RWPE2 (cell line): ENCODE measurements around the gene USP3.

Source experiments
- ATAC-seq: fragments of 200-7000 bp; cut with Tn5 transposase; 3 replicates; pipeline ENCODE4 v1.9.1; 2021; ENCODE audit warnings: low read depth
- DNase-seq: peaks from one replicate; pipeline ENCODE4 v3.0.0-alpha.2; 2020; ENCODE audit warnings: low spot score
- H3K27ac ChIP-seq: fragments of 450-650 bp; 2 replicates; pipeline ENCODE4 v1.5.1; 2017; ENCODE audit warnings: mild to moderate bottlenecking; ENCODE audit not compliant: poor library complexity, severe bottlenecking
- H3K27me3 ChIP-seq: fragments of 250-450 bp; sonication (Bioruptor Pico); 2 replicates; pipeline ENCODE4 v1.5.1; 2021; ENCODE audit warnings: mild to moderate bottlenecking, moderate library complexity; ENCODE audit not compliant: insufficient read depth, poor library complexity, severe bottlenecking
- H3K36me3 ChIP-seq: fragments of 250-450 bp; sonication (Bioruptor Pico); 2 replicates; pipeline ENCODE4 v1.5.1; 2020; ENCODE audit warnings: low read depth, mild to moderate bottlenecking, moderate library complexity
- H3K4me1 ChIP-seq: fragments of 250-450 bp; sonication (Bioruptor Pico); 2 replicates; pipeline ENCODE4 v1.5.1; 2021; ENCODE audit warnings: mild to moderate bottlenecking, moderate library complexity; ENCODE audit not compliant: insufficient read depth, poor library complexity, severe bottlenecking
- H3K4me3 ChIP-seq: fragments of 250-450 bp; sonication (Bioruptor Pico); 2 replicates; pipeline ENCODE4 v1.5.1; 2021; ENCODE audit warnings: mild to moderate bottlenecking, moderate library complexity; ENCODE audit not compliant: severe bottlenecking
- H3K9me3 ChIP-seq: fragments of 250-450 bp; sonication (Bioruptor Pico); 2 replicates; pipeline ENCODE4 v1.5.1; 2021; ENCODE audit warnings: mild to moderate bottlenecking, moderate library complexity; ENCODE audit not compliant: severe bottlenecking
- TF ChIP-seq, protein P1 (sequence below): fragments of 450-650 bp; IDR thresholded peaks from one replicate; pipeline ENCODE4 v1.5.1; 2017; ENCODE audit warnings: mild to moderate bottlenecking, moderate library complexity; ENCODE audit not compliant: poor library complexity, severe bottlenecking

Gene USP3

DNA sequence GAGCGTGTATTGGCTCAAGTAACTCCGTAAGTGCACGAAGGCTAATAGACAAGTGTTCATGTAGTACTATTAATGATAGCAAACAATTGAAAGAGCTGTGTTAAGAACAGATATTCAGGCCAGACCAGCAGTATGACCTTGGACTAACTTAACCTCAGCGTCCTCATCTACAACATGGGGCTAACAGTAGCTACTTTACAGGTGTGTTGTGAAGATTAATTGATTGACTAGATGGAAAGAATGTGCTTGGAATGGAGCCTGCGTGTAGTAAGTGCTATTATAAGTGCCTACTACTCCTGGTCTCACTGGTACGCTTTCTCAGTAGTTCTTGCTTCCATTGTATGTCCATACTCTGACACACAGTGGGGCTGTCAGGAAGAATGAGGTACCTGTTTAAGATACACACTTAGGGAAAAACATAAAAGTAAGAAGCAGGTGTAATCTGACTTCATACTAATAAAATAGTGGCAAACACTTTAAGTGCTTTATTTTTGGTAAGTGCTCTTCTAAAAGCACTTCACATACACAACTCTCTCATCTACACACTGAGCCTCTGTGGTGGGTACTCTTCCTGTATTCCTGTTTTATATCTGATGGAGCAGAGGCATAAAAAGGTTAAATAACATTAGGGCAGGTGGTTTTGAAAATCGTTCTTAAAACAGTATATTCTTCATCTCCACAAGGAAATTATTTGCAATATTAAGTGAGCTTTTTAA lies 68.5 kb downstream of the USP3 start:
- H3K36me3 ChIP-seq = peaks cover 90% of the 10 kb centered on the region
- H3K27ac ChIP-seq = no peak overlapping the region
- no peak for DNase-seq
- TF ChIP-seq, protein P1, sequence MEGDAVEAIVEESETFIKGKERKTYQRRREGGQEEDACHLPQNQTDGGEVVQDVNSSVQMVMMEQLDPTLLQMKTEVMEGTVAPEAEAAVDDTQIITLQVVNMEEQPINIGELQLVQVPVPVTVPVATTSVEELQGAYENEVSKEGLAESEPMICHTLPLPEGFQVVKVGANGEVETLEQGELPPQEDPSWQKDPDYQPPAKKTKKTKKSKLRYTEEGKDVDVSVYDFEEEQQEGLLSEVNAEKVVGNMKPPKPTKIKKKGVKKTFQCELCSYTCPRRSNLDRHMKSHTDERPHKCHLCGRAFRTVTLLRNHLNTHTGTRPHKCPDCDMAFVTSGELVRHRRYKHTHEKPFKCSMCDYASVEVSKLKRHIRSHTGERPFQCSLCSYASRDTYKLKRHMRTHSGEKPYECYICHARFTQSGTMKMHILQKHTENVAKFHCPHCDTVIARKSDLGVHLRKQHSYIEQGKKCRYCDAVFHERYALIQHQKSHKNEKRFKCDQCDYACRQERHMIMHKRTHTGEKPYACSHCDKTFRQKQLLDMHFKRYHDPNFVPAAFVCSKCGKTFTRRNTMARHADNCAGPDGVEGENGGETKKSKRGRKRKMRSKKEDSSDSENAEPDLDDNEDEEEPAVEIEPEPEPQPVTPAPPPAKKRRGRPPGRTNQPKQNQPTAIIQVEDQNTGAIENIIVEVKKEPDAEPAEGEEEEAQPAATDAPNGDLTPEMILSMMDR = no peak
- H3K9me3 ChIP-seq = no peaks in the 10 kb centered on the region
- no peak overlapping the region for H3K4me3 ChIP-seq
- no peaks in the 10 kb centered on the region for H3K27me3 ChIP-seq
- no peaks in the 10 kb centered on the region for H3K4me1 ChIP-seq
- no peak for ATAC-seq

DNA sequence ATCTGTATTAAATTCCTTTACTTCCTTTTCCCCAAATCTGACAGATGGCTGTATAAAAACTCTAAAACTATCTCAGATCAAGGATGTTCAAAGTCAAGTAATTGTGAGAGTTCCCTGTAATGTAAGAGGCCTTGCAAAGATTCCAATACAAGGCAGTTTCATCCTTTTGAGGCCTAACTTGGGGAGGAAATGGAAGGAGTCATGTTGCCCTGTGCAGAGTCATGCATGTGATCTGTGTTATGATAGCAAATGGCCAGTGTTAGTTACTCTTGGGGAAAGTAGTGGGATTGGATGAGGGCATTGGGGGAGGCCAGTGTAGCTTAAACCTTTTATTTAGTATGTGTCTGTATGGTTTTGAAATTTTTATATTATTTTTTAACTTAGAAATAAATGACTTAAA lies 69.1 kb downstream of the USP3 start:
- Histone ChIP-seq H3K27ac (no peak overlapping the region), H3K36me3 (peaks cover 84% of the 10 kb centered on the region), H3K27me3 (no peaks in the 10 kb centered on the region), H3K9me3 (no peaks in the 10 kb centered on the region), H3K4me3 (no peak overlapping the region), H3K4me1 (no peaks in the 10 kb centered on the region)
- no peak for DNase-seq
- TF ChIP-seq, protein P1 = no peak
- ATAC-seq = no peak

DNA sequence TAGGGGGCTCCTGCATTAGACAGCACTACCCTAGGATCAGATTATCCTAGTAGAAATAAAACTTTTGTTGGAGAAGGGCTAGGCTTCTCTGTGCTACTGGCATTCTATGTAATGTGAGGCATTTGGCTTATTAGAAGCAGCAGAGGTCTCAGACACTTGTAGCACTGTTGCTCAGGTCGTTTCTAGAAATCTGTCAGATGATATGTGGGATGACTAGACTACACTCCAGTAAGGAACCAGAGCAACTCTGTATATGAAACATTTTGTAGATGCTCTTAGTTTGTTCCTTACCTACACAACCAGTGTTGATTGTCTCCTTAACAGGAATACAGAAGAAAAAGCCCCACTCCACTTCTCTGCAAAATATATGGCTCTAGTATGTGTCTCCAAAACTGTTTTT lies 70.9 kb downstream of the USP3 start:
- no peaks in the 10 kb centered on the region for H3K27me3 ChIP-seq
- no peaks in the 10 kb centered on the region for H3K9me3 ChIP-seq
- no peaks in the 10 kb centered on the region for H3K4me1 ChIP-seq
- TF ChIP-seq, protein P1 = no peak
- no peak overlapping the region for H3K4me3 ChIP-seq
- DNase-seq (no peak), ATAC-seq (no peak; the same call in 2 of the 3 replicates)
- H3K36me3 ChIP-seq = peaks cover 72% of the 10 kb centered on the region
- H3K27ac ChIP-seq = no peak overlapping the region

DNA sequence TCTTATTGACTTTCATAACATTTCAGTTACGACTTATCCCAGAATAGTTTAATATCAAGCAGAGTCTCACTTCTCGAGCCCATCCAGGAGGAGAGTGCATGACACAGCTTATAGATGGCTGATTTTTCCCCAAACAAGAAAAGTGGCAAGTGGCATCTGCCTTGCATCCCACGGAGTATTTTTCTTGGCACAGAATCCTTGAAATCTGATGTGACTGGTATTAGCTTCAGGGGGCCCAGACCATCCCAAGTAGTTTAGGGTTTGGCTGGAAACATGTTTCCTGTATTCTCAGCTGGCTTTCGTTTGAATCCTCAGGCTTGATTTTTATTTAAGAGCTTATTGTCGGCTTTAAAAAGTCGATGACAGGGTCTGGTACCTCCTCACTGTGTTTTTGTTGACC lies 72.0 kb downstream of the USP3 start:
- Histone ChIP-seq H3K27ac (no peak overlapping the region), H3K4me3 (no peak overlapping the region), H3K27me3 (no peaks in the 10 kb centered on the region), H3K36me3 (peaks cover 61% of the 10 kb centered on the region), H3K4me1 (no peaks in the 10 kb centered on the region), H3K9me3 (no peaks in the 10 kb centered on the region)
- DNase-seq (no peak), ATAC-seq (no peak)
- TF ChIP-seq, protein P1 = no peak

DNA sequence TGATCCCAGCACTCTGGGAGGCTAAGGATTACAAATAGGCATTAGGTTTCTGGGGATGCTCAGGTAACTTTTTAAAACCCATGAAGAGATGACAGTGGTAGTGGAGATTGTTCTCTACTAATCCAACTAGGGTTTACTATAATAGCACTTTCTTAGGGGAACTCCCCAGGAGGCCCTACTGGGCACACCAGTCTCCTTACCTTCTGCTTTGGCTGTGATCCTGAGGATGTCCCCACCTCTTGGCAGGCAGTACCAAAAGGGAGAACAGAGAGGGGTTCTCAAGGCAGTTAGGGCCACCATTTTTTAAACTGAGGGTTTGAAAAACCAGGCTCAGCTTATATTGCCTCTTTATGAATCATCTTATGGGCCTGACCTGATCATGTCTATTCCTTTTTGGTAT lies 77.8 kb downstream of the USP3 start:
- no peak overlapping the region for H3K4me3 ChIP-seq
- H3K27me3 ChIP-seq = no peaks in the 10 kb centered on the region
- peaks cover 33% of the 10 kb centered on the region for H3K36me3 ChIP-seq
- DNase-seq (no peak), ATAC-seq (no peak)
- no peak overlapping the region for H3K27ac ChIP-seq
- H3K4me1 ChIP-seq = peaks cover 4% of the 10 kb centered on the region
- TF ChIP-seq, protein P1 = no peak
- no peaks in the 10 kb centered on the region for H3K9me3 ChIP-seq
